SK-N-SH treated with all-trans-retinoic acid at 6 μM for 48 hours (cell line): ENCODE measurements around the gene WDR62.

ENCODE experiments used
- ARNTL ChIP-seq: fragments of 450-650 bp; formaldehyde crosslinking; IDR thresholded peaks from 2 replicates; pipeline ENCODE4 v1.5.0; 2020; ENCODE audit warnings: low read depth, mild to moderate bottlenecking, moderate library complexity, borderline replicate concordance
- BACH2 ChIP-seq: fragments of 250-450 bp; sonication (Bioruptor Pico); IDR thresholded peaks from 2 replicates; pipeline ENCODE4 v1.9.0; 2021; ENCODE audit warnings: mild to moderate bottlenecking, borderline replicate concordance
- GLIS3 ChIP-seq: fragments of 250-450 bp; sonication (Bioruptor Pico); IDR thresholded peaks from 2 replicates; pipeline ENCODE4 v1.5.0; 2020; ENCODE audit warnings: mild to moderate bottlenecking, moderate library complexity
- PPARA ChIP-seq: fragments of 250-450 bp; sonication (Bioruptor Pico); IDR thresholded peaks from 2 replicates; pipeline ENCODE4 v1.5.0; 2020; ENCODE audit warnings: mild to moderate bottlenecking, borderline replicate concordance
- SNAI2 ChIP-seq: fragments of 250-450 bp; sonication (Bioruptor Pico); IDR thresholded peaks from 2 replicates; pipeline ENCODE4 v1.5.0; 2020; ENCODE audit warnings: mild to moderate bottlenecking, moderate library complexity
- TCF4 ChIP-seq: fragments of 250-450 bp; sonication (Bioruptor Pico); IDR thresholded peaks from 2 replicates; pipeline ENCODE4 v1.8.0; 2021; ENCODE audit warnings: mild to moderate bottlenecking, moderate library complexity, borderline replicate concordance
- TOX ChIP-seq: fragments of 250-450 bp; sonication (Bioruptor Pico); IDR thresholded peaks from 2 replicates; pipeline ENCODE4 v1.8.0; 2021; ENCODE audit warnings: mild to moderate bottlenecking, moderate library complexity, borderline replicate concordance
- ZC3H10 ChIP-seq: fragments of 250-450 bp; sonication (Bioruptor Pico); IDR thresholded peaks from 2 replicates; pipeline ENCODE4 v1.5.1; 2021; ENCODE audit warnings: mild to moderate bottlenecking, moderate library complexity
- ZFP3 ChIP-seq: fragments of 250-450 bp; sonication (Bioruptor Pico); IDR thresholded peaks from 2 replicates; pipeline ENCODE4 v1.5.0; 2020; ENCODE audit warnings: mild to moderate bottlenecking, moderate library complexity
- ZNF70 ChIP-seq: fragments of 450-650 bp; formaldehyde crosslinking; IDR thresholded peaks from 2 replicates; pipeline ENCODE4 v1.5.0; 2020; ENCODE audit warnings: mild to moderate bottlenecking, moderate library complexity
- ZNF8 ChIP-seq: fragments of 450-650 bp; formaldehyde crosslinking; IDR thresholded peaks from 2 replicates; pipeline ENCODE4 v1.5.0; 2020; ENCODE audit warnings: mild to moderate bottlenecking, moderate library complexity
- TF ChIP-seq, protein P1 (sequence below): fragments of 250-450 bp; sonication (Bioruptor Pico); IDR thresholded peaks from 2 replicates; pipeline ENCODE4 v1.5.1; 2020; ENCODE audit warnings: low read depth, mild to moderate bottlenecking, moderate library complexity
- TF ChIP-seq, protein P2 (sequence below): fragments of 250-450 bp; sonication (Bioruptor Pico); IDR thresholded peaks from 2 replicates; pipeline ENCODE4 v1.5.1; 2021; ENCODE audit warnings: mild to moderate bottlenecking, moderate library complexity
- TF ChIP-seq, protein P3 (sequence below): fragments of 250-450 bp; sonication (Bioruptor Pico); IDR thresholded peaks from 2 replicates; pipeline ENCODE4 v1.8.0; 2021; ENCODE audit warnings: low read depth, mild to moderate bottlenecking, moderate library complexity, borderline replicate concordance

DNA sequence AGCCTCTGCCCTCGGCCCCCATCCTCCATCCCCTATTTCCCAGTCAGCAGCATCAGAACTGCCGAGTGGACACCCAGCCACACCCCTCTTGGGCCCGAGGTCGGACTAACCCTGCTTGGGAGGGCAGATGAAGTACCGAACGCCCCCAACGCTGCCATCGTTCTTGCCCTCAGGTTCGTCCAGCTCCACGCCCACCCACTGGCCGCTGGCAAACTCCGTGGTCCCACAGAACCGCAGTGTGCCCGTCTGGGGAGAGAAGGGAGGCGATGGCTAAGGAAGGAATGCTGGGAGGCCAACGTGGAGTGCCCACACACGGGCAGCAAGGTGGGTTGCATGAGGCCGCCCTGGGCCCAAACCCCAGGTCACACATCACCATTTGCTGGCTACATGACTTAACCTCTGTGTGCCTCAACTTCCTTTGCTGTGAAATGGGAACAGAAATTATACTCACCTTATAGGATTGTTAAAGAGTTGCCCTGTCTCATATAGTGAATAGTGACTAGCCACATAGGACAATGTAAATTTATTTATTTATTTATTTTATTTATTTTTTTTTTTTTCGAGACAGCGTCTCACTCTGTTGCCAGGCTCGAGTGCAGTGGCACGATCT lies 35.5 kb upstream of the WDR62 start:
- TF ChIP-seq ZC3H10 (CRISPR knock-in tag) = no peak
- no peak for TF ChIP-seq ARNTL (CRISPR knock-in tag)
- no peak for TF ChIP-seq SNAI2 (CRISPR knock-in tag)
- TF ChIP-seq ZNF8 (CRISPR knock-in tag) = no peak
- TF ChIP-seq, protein P1, sequence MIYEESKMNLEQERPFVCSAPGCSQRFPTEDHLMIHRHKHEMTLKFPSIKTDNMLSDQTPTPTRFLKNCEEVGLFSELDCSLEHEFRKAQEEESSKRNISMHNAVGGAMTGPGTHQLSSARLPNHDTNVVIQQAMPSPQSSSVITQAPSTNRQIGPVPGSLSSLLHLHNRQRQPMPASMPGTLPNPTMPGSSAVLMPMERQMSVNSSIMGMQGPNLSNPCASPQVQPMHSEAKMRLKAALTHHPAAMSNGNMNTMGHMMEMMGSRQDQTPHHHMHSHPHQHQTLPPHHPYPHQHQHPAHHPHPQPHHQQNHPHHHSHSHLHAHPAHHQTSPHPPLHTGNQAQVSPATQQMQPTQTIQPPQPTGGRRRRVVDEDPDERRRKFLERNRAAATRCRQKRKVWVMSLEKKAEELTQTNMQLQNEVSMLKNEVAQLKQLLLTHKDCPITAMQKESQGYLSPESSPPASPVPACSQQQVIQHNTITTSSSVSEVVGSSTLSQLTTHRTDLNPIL (CRISPR knock-in tag) = no peak
- TF ChIP-seq ZFP3 (CRISPR knock-in tag) = no peak
- TF ChIP-seq, protein P2, sequence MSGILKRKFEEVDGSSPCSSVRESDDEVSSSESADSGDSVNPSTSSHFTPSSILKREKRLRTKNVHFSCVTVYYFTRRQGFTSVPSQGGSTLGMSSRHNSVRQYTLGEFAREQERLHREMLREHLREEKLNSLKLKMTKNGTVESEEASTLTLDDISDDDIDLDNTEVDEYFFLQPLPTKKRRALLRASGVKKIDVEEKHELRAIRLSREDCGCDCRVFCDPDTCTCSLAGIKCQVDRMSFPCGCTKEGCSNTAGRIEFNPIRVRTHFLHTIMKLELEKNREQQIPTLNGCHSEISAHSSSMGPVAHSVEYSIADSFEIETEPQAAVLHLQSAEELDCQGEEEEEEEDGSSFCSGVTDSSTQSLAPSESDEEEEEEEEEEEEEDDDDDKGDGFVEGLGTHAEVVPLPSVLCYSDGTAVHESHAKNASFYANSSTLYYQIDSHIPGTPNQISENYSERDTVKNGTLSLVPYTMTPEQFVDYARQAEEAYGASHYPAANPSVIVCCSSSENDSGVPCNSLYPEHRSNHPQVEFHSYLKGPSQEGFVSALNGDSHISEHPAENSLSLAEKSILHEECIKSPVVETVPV = no peak
- TF ChIP-seq, protein P3, sequence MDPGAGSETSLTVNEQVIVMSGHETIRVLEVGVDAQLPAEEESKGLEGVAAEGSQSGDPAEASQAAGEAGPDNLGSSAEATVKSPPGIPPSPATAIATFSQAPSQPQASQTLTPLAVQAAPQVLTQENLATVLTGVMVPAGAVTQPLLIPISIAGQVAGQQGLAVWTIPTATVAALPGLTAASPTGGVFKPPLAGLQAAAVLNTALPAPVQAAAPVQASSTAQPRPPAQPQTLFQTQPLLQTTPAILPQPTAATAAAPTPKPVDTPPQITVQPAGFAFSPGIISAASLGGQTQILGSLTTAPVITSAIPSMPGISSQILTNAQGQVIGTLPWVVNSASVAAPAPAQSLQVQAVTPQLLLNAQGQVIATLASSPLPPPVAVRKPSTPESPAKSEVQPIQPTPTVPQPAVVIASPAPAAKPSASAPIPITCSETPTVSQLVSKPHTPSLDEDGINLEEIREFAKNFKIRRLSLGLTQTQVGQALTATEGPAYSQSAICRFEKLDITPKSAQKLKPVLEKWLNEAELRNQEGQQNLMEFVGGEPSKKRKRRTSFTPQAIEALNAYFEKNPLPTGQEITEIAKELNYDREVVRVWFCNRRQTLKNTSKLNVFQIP (CRISPR knock-in tag) = no peak
- no peak for TF ChIP-seq PPARA
- TF ChIP-seq GLIS3 (CRISPR knock-in tag) = no peak
- TF ChIP-seq ZNF70 (CRISPR knock-in tag) = no peak
- no peak for TF ChIP-seq TOX (CRISPR knock-in tag)
- TF ChIP-seq BACH2 = no peak
- no peak for TF ChIP-seq TCF4
